Measurements from ENCODE around the gene CYBC1. TPM values are rescaled to one million over a fixed set of nuclear protein-coding genes. Genes with fewer than 3 reads are reported as not detected.

CYBC1 gene
- total RNA-seq, 4 donors from 2014 or later: 79.2 to 103 (median 88.0) TPM

GRCh38 chr17:82490512-82491195 lies 40.1 kb upstream of the CYBC1 start:
- no peak overlapping the region for H3K4me3 ChIP-seq
- DNase-seq: peak in 2 of 3 donors; percentile 38 to 51
- no peak for TF ChIP-seq POLR2A (IDR thresholded peaks at IDR 0.05)
- no peak for TF ChIP-seq CTCF (IDR thresholded peaks at IDR 0.05)
- H3K4me1 ChIP-seq: peaks cover 0 to 5% (median 2%) of the 10 kb centered on the region in 4 donors
- no peaks in the 10 kb centered on the region for H3K9me3 ChIP-seq
- no peaks in the 10 kb centered on the region for H3K27me3 ChIP-seq
- H3K27ac ChIP-seq: no peak overlapping the region
- peaks cover 0 to 37% (median 0%) of the 10 kb centered on the region in 3 donors for H3K36me3 ChIP-seq

GRCh38 chr17:82489851-82490511 lies 39.4 kb upstream of the CYBC1 start:
- DNase-seq: no peak
- H3K27me3 ChIP-seq: no peaks in the 10 kb centered on the region
- peak overlapping the region in 1 of 4 donors; percentile 36 for H3K27ac ChIP-seq
- H3K9me3 ChIP-seq: no peaks in the 10 kb centered on the region
- H3K4me1 ChIP-seq: peaks cover 0 to 5% (median 2%) of the 10 kb centered on the region in 4 donors
- H3K4me3 ChIP-seq: no peak overlapping the region
- TF ChIP-seq CTCF (IDR thresholded peaks at IDR 0.05): no peak
- TF ChIP-seq POLR2A (IDR thresholded peaks at IDR 0.05): no peak
- peaks cover 0 to 44% (median 0%) of the 10 kb centered on the region in 3 donors for H3K36me3 ChIP-seq

GRCh38 chr17:82489117-82489516 lies 38.6 kb upstream of the CYBC1 start:
- DNase-seq: no peak
- Histone ChIP-seq H3K36me3 (peaks cover 0 to 52% (median 0%) of the 10 kb centered on the region in 3 donors), H3K27ac (peak overlapping the region in 1 of 4 donors; percentile 36), H3K4me1 (peaks cover 0 to 2% (median under 1%) of the 10 kb centered on the region in 4 donors), H3K9me3 (no peaks in the 10 kb centered on the region), H3K27me3 (no peaks in the 10 kb centered on the region), H3K4me3 (no peak overlapping the region)
- TF ChIP-seq CTCF (IDR thresholded peaks at IDR 0.05): no peak
- no peak for TF ChIP-seq POLR2A (IDR thresholded peaks at IDR 0.05)

GRCh38 chr17:82487910-82488309 lies 37.4 kb upstream of the CYBC1 start:
- no peak for DNase-seq
- Histone ChIP-seq H3K9me3 (no peaks in the 10 kb centered on the region), H3K4me3 (no peak overlapping the region), H3K36me3 (peaks cover 0 to 64% (median 3%) of the 10 kb centered on the region in 3 donors), H3K27me3 (no peaks in the 10 kb centered on the region), H3K27ac (no peak overlapping the region), H3K4me1 (no peaks in the 10 kb centered on the region)
- TF ChIP-seq POLR2A (IDR thresholded peaks at IDR 0.05): no peak
- no peak for TF ChIP-seq CTCF (IDR thresholded peaks at IDR 0.05)

GRCh38 chr17:82486231-82487094 lies 35.9 kb upstream of the CYBC1 start:
- Histone ChIP-seq H3K27me3 (no peaks in the 10 kb centered on the region), H3K4me3 (no peak overlapping the region), H3K36me3 (peaks cover 0 to 79% (median 3%) of the 10 kb centered on the region in 3 donors), H3K27ac (no peak overlapping the region), H3K4me1 (no peaks in the 10 kb centered on the region), H3K9me3 (no peaks in the 10 kb centered on the region)
- no peak for DNase-seq
- TF ChIP-seq CTCF (IDR thresholded peaks at IDR 0.05) (no peak), POLR2A (IDR thresholded peaks at IDR 0.05) (no peak)
